ENCODE results near the gene CCDC146.
"Not testable (repeated sequence)": the region's sequence is repeated elsewhere in the genome, so short reads cannot be mapped to it uniquely, and the experiment has no call there.

The CCDC146 gene

GRCh38 chr7:77258593-77258992 is 136.2 kb downstream of the CCDC146 start:
- 96 to 97% methylated on average over 2 to 6 of the region's 6 CpGs for WGBS, 2 experiments
- Histone ChIP-seq H3K36me3 (ENCODE audit: control insufficient read depth, insufficient read depth, low read length) (no peaks in the 10 kb centered on the region), H3K27ac (ENCODE audit: insufficient read depth, low read depth, low read length, poor library complexity, severe bottlenecking) (no peak overlapping the region), H3K9me3 (ENCODE audit: control insufficient read depth, low read length) (no peaks in the 10 kb centered on the region), H3K27me3 (ENCODE audit: control insufficient read depth, insufficient read depth, low read length, poor library complexity, severe bottlenecking) (no peaks in the 10 kb centered on the region), H3K4me3 (ENCODE audit: insufficient read depth, low read depth, low read length) (no peak overlapping the region), H3K4me1 (ENCODE audit: control insufficient read depth, insufficient read depth, low read length) (no peaks in the 10 kb centered on the region)

DNA sequence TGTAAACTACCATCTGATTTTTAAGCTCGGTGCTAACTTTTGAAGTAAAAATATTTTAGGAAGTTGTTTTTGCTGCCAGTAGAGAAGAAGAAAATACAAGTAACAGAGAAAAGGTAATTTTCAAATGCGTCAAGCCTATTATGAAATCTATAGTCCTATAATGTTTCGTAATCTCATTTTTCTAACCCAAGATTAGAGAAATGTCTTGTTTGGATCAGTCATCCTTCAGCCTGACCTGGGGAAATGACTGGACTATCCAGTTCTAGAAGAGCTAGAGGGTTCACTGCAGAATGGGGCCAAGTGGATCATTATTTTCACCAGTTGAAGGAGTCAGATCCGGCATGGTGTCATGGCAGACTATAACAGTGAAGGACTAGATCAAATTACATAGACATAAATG is 139.9 kb downstream of the CCDC146 start:
- H3K27me3 ChIP-seq (ENCODE audit: control insufficient read depth, insufficient read depth, low read length, poor library complexity, severe bottlenecking) = no peaks in the 10 kb centered on the region
- H3K9me3 ChIP-seq (ENCODE audit: control insufficient read depth, low read length) = no peaks in the 10 kb centered on the region
- H3K4me1 ChIP-seq (ENCODE audit: control insufficient read depth, insufficient read depth, low read length) = no peaks in the 10 kb centered on the region
- no peak overlapping the region for H3K4me3 ChIP-seq (ENCODE audit: insufficient read depth, low read depth, low read length)
- H3K27ac ChIP-seq (ENCODE audit: insufficient read depth, low read depth, low read length, poor library complexity, severe bottlenecking) = no peak overlapping the region
- H3K36me3 ChIP-seq (ENCODE audit: control insufficient read depth, insufficient read depth, low read length) = no peaks in the 10 kb centered on the region
- WGBS, 2 experiments = 92 to 97% methylated on average over 4 of the region's 4 CpGs

- H3K36me3 ChIP-seq (ENCODE audit: control insufficient read depth, insufficient read depth, low read length) = no peaks in the 10 kb centered on the region
- WGBS, 2 experiments = 83 to 91% methylated on average over 4 of the region's 4 CpGs
- no peaks in the 10 kb centered on the region for H3K27me3 ChIP-seq (ENCODE audit: control insufficient read depth, insufficient read depth, low read length, poor library complexity, severe bottlenecking)
- H3K4me1 ChIP-seq (ENCODE audit: control insufficient read depth, insufficient read depth, low read length) = no peaks in the 10 kb centered on the region
- no peaks in the 10 kb centered on the region for H3K9me3 ChIP-seq (ENCODE audit: control insufficient read depth, low read length)
- no peak overlapping the region for H3K4me3 ChIP-seq (ENCODE audit: insufficient read depth, low read depth, low read length)
- H3K27ac ChIP-seq (ENCODE audit: insufficient read depth, low read depth, low read length, poor library complexity, severe bottlenecking) = no peak overlapping the region
These were observed 143.3 kb downstream of the CCDC146 start for GRCh38 chr7:77265666-77266065.

- Histone ChIP-seq H3K36me3 (ENCODE audit: control insufficient read depth, insufficient read depth, low read length) (no peaks in the 10 kb centered on the region), H3K9me3 (ENCODE audit: control insufficient read depth, low read length) (no peaks in the 10 kb centered on the region), H3K4me3 (ENCODE audit: insufficient read depth, low read depth, low read length) (no peak overlapping the region), H3K27ac (ENCODE audit: insufficient read depth, low read depth, low read length, poor library complexity, severe bottlenecking) (no peak overlapping the region), H3K27me3 (ENCODE audit: control insufficient read depth, insufficient read depth, low read length, poor library complexity, severe bottlenecking) (no peaks in the 10 kb centered on the region), H3K4me1 (ENCODE audit: control insufficient read depth, insufficient read depth, low read length) (no peaks in the 10 kb centered on the region)
- WGBS, 2 experiments = 92 to 98% methylated on average over 1 to 2 of the region's 2 CpGs
These were observed 143.9 kb downstream of the CCDC146 start for GRCh38 chr7:77266291-77266794.

GRCh38 chr7:77269360-77270093 is 147.1 kb downstream of the CCDC146 start:
- Histone ChIP-seq H3K36me3 (ENCODE audit: control insufficient read depth, insufficient read depth, low read length) (no peaks in the 10 kb centered on the region), H3K27ac (ENCODE audit: insufficient read depth, low read depth, low read length, poor library complexity, severe bottlenecking) (no peak overlapping the region), H3K4me3 (ENCODE audit: insufficient read depth, low read depth, low read length) (no peak overlapping the region), H3K9me3 (ENCODE audit: control insufficient read depth, low read length) (no peaks in the 10 kb centered on the region), H3K27me3 (ENCODE audit: control insufficient read depth, insufficient read depth, low read length, poor library complexity, severe bottlenecking) (no peaks in the 10 kb centered on the region), H3K4me1 (ENCODE audit: control insufficient read depth, insufficient read depth, low read length) (no peaks in the 10 kb centered on the region)
- WGBS, 2 experiments = 83 to 94% methylated on average over 1 to 3 of the region's 4 CpGs

- WGBS, 2 experiments = 100% methylated on average over 1 of the region's 1 CpG; no CpG with 5 or more reads in 1 of the 2 experiments
- H3K27ac ChIP-seq (ENCODE audit: insufficient read depth, low read depth, low read length, poor library complexity, severe bottlenecking) = no peak overlapping the region
- H3K36me3 ChIP-seq (ENCODE audit: control insufficient read depth, insufficient read depth, low read length) = no peaks in the 10 kb centered on the region
- no peaks in the 10 kb centered on the region for H3K4me1 ChIP-seq (ENCODE audit: control insufficient read depth, insufficient read depth, low read length)
- H3K27me3 ChIP-seq (ENCODE audit: control insufficient read depth, insufficient read depth, low read length, poor library complexity, severe bottlenecking) = no peaks in the 10 kb centered on the region
- H3K4me3 ChIP-seq (ENCODE audit: insufficient read depth, low read depth, low read length) = no peak overlapping the region
- H3K9me3 ChIP-seq (ENCODE audit: control insufficient read depth, low read length) = no peaks in the 10 kb centered on the region
These were observed 147.7 kb downstream of the CCDC146 start for GRCh38 chr7:77270094-77270480.

GRCh38 chr7:77271766-77272165 is 149.4 kb downstream of the CCDC146 start:
- WGBS, 2 experiments = 94 to 95% methylated on average over 5 of the region's 5 CpGs
- H3K36me3 ChIP-seq (ENCODE audit: control insufficient read depth, insufficient read depth, low read length) = no peaks in the 10 kb centered on the region
- no peak overlapping the region for H3K27ac ChIP-seq (ENCODE audit: insufficient read depth, low read depth, low read length, poor library complexity, severe bottlenecking)
- H3K9me3 ChIP-seq (ENCODE audit: control insufficient read depth, low read length) = no peaks in the 10 kb centered on the region
- no peak overlapping the region for H3K4me3 ChIP-seq (ENCODE audit: insufficient read depth, low read depth, low read length)
- H3K4me1 ChIP-seq (ENCODE audit: control insufficient read depth, insufficient read depth, low read length) = no peaks in the 10 kb centered on the region
- no peaks in the 10 kb centered on the region for H3K27me3 ChIP-seq (ENCODE audit: control insufficient read depth, insufficient read depth, low read length, poor library complexity, severe bottlenecking)

DNA sequence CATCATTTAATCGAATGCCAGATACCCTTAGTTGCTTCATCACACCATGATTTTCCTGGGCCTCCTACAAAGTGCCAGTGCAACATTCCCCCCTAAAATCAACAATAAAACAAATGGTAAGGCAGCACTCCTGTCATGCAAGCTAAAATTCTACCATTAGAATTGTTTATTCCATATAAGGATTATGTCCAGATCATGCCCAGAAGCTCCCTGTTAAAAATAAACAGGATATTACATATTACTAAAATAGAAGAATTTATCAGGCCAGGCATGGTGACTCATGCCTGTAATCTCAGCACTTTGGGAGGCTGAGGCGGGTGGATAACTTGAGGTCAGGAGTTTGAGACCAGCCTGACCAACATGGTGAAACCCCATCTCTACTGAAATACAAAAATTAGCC is 153.2 kb downstream of the CCDC146 start:
- not testable (repeated sequence) for H3K27ac ChIP-seq (ENCODE audit: insufficient read depth, low read depth, low read length, poor library complexity, severe bottlenecking); H3K9me3 ChIP-seq (ENCODE audit: control insufficient read depth, low read length); H3K4me3 ChIP-seq (ENCODE audit: insufficient read depth, low read depth, low read length); H3K36me3 ChIP-seq (ENCODE audit: control insufficient read depth, insufficient read depth, low read length); H3K4me1 ChIP-seq (ENCODE audit: control insufficient read depth, insufficient read depth, low read length); H3K27me3 ChIP-seq (ENCODE audit: control insufficient read depth, insufficient read depth, low read length, poor library complexity, severe bottlenecking)
- WGBS, 2 experiments = 95 to 96% methylated on average over 2 of the region's 2 CpGs

DNA sequence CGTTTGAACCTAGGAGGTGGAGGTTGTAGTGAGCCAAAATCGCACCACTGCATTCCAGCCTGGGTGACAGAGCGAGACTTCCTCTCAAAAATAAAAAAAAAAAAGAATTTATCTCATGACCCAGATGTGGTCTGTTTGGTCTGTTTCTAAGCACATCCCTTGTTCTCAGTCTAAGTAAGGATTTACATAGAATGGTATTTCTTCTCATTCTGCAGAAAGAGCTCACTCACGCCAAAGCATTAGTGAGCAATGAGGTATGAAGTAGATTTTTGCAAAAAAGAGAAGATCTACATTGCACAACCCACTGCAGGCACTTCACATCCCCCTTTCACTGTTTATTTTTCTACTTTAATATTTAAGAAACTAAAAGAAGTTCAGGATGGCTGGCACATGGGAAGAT is 153.7 kb downstream of the CCDC146 start:
- H3K9me3 ChIP-seq (ENCODE audit: control insufficient read depth, low read length) = no peaks in the 10 kb centered on the region
- H3K27ac ChIP-seq (ENCODE audit: insufficient read depth, low read depth, low read length, poor library complexity, severe bottlenecking) = no peak overlapping the region
- H3K27me3 ChIP-seq (ENCODE audit: control insufficient read depth, insufficient read depth, low read length, poor library complexity, severe bottlenecking) = no peaks in the 10 kb centered on the region
- H3K4me1 ChIP-seq (ENCODE audit: control insufficient read depth, insufficient read depth, low read length) = no peaks in the 10 kb centered on the region
- 92 to 99% methylated on average over 2 to 3 of the region's 4 CpGs for WGBS, 2 experiments
- no peaks in the 10 kb centered on the region for H3K36me3 ChIP-seq (ENCODE audit: control insufficient read depth, insufficient read depth, low read length)
- no peak overlapping the region for H3K4me3 ChIP-seq (ENCODE audit: insufficient read depth, low read depth, low read length)

GRCh38 chr7:77281780-77282478 is 159.5 kb downstream of the CCDC146 start:
- no peak overlapping the region for H3K4me3 ChIP-seq (ENCODE audit: insufficient read depth, low read depth, low read length)
- H3K4me1 ChIP-seq (ENCODE audit: control insufficient read depth, insufficient read depth, low read length) = no peaks in the 10 kb centered on the region
- WGBS, 2 experiments = 86 to 89% methylated on average over 3 of the region's 3 CpGs
- no peaks in the 10 kb centered on the region for H3K27me3 ChIP-seq (ENCODE audit: control insufficient read depth, insufficient read depth, low read length, poor library complexity, severe bottlenecking)
- H3K27ac ChIP-seq (ENCODE audit: insufficient read depth, low read depth, low read length, poor library complexity, severe bottlenecking) = no peak overlapping the region
- no peaks in the 10 kb centered on the region for H3K9me3 ChIP-seq (ENCODE audit: control insufficient read depth, low read length)
- no peaks in the 10 kb centered on the region for H3K36me3 ChIP-seq (ENCODE audit: control insufficient read depth, insufficient read depth, low read length)
